Parathyroid adenoma (tissue), 2 donors: Measurements from ENCODE around the gene CATSPERE.

Source experiments
- H2AFZ ChIP-seq: fragments of 300-600 bp; sonication (generic); one replicate; pipeline ENCODE4 v1.7.0; 2017; ENCODE audit warnings: antibody characterized with exemption, mild to moderate bottlenecking
- H3K27ac ChIP-seq: fragments of 300-600 bp; sonication (generic); one replicate; pipeline ENCODE4 v1.7.0; 2017
- H3K27me3 ChIP-seq: fragments of 300-600 bp; sonication (generic); one replicate; pipeline ENCODE4 v1.7.0; 2017; ENCODE audit warnings: low read length; ENCODE audit not compliant: control insufficient read depth, insufficient read depth
- H3K36me3 ChIP-seq: fragments of 300-600 bp; sonication (generic); one replicate; pipeline ENCODE4 v1.7.0; 2017; ENCODE audit warnings: low read length; ENCODE audit not compliant: control insufficient read depth, insufficient read depth
- H3K4me1 ChIP-seq: fragments of 300-600 bp; sonication (generic); one replicate; pipeline ENCODE4 v1.7.0; 2017; ENCODE audit warnings: control low read depth
- H3K4me2 ChIP-seq: fragments of 300-600 bp; sonication (generic); one replicate; pipeline ENCODE4 v1.7.0; 2017; ENCODE audit warnings: low read length
- H3K4me3 ChIP-seq: fragments of 300-600 bp; sonication (generic); one replicate; pipeline ENCODE4 v1.7.0; 2017; ENCODE audit warnings: low read depth, low read length
- H3K79me2 ChIP-seq: fragments of 300-600 bp; sonication (generic); one replicate; pipeline ENCODE4 v1.7.0; 2017; ENCODE audit warnings: control low read depth
- H3K9ac ChIP-seq: fragments of 300-600 bp; sonication (generic); one replicate; pipeline ENCODE4 v1.7.0; 2017; ENCODE audit warnings: mild to moderate bottlenecking
- H3K9me3 ChIP-seq: fragments of 300-600 bp; sonication (generic); one replicate; pipeline ENCODE4 v1.7.0; 2017; ENCODE audit warnings: low read length; ENCODE audit not compliant: control insufficient read depth
- TF ChIP-seq, protein P1 (sequence below): fragments of 300-600 bp; sonication (generic); IDR thresholded peaks from one replicate; pipeline ENCODE4 v1.7.0; 2017; ENCODE audit warnings: antibody characterized with exemption, mild to moderate bottlenecking
- donor health status: primary hyperparathyroidism.

Gene CATSPERE

DNA sequence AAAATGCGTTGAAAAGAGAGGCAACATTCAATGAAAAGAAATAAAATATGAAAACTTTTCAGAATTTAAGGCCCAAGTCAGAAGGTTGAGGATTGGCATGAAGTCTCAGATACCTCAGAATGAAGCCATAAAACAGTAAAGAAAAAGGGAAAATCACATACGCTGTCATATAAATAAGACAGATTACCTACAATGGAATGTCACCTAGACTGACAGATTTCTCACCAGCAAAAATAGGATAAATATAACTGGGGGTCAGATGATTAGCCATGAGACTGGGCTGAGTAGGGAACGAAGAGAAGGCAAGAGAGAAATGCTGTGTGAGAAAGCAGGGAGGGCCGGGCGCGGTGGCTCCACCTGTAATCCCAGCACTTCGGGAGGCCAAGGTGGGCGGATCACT, 140.3 kb downstream of the CATSPERE start:
- Histone ChIP-seq H3K4me1 (no peaks in the 10 kb centered on the region), H3K27ac (no peak overlapping the region), H2AFZ (no peak overlapping the region), H3K9me3 (no peaks in the 10 kb centered on the region), H3K27me3 (no peaks in the 10 kb centered on the region), H3K4me3 (no peak overlapping the region), H3K79me2 (no peaks in the 10 kb centered on the region), H3K4me2 (no peak overlapping the region), H3K36me3 (no peaks in the 10 kb centered on the region), H3K9ac (no peak overlapping the region)
- TF ChIP-seq, protein P1, sequence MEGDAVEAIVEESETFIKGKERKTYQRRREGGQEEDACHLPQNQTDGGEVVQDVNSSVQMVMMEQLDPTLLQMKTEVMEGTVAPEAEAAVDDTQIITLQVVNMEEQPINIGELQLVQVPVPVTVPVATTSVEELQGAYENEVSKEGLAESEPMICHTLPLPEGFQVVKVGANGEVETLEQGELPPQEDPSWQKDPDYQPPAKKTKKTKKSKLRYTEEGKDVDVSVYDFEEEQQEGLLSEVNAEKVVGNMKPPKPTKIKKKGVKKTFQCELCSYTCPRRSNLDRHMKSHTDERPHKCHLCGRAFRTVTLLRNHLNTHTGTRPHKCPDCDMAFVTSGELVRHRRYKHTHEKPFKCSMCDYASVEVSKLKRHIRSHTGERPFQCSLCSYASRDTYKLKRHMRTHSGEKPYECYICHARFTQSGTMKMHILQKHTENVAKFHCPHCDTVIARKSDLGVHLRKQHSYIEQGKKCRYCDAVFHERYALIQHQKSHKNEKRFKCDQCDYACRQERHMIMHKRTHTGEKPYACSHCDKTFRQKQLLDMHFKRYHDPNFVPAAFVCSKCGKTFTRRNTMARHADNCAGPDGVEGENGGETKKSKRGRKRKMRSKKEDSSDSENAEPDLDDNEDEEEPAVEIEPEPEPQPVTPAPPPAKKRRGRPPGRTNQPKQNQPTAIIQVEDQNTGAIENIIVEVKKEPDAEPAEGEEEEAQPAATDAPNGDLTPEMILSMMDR = no peak

DNA sequence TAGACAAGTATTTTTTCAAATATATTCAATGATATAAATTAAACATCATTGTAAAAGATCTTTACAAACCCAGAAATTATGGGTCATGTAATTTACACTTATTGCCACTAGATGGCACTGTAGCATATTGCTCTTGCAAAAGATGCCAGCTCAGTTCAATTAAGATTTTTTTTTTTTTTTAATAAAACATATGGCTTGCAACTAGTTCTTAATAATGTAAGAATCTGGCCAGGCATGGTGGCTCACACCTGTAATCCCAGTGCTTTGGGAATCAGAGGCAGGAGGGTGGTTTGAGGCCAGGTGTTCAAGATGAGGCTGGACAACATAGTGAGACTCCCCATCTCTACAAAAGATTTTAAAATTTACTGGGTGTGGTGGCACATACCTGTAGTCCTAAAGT, 142.4 kb downstream of the CATSPERE start:
- Histone ChIP-seq H3K27ac (no peak overlapping the region), H3K4me1 (no peaks in the 10 kb centered on the region), H3K9me3 (no peaks in the 10 kb centered on the region), H3K9ac (no peak overlapping the region), H3K4me3 (no peak overlapping the region), H3K4me2 (no peak overlapping the region), H3K27me3 (no peaks in the 10 kb centered on the region), H2AFZ (no peak overlapping the region), H3K36me3 (no peaks in the 10 kb centered on the region), H3K79me2 (no peaks in the 10 kb centered on the region)
- TF ChIP-seq, protein P1 = peak; percentile 75

DNA sequence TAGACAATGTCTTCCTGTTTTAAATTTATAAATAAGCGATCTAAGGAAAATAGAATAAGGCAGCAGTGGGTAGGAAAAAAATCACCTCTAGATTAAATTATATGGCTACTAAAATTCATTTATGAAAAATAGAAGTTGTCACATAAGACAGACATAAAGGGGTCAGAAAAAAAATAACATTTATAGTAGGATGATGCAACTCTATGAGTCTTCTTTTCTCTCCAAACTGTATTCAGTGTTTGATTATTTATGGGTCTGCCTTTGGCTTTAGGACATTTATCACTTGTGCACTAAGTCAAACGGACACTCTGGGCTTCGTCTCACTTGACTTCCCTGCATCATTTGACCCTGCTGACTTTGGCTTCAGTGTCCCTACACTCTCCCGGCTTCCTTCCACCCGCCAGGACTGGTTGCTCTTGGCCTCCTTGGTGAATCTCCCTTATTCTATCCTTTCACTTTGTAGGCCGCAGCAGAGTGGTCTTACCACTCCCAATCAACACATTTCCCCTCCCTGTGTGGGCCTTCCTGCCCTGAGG, 144.8 kb downstream of the CATSPERE start:
- H3K4me3 ChIP-seq = no peak overlapping the region
- H3K9ac ChIP-seq = no peak overlapping the region
- no peaks in the 10 kb centered on the region for H3K36me3 ChIP-seq
- no peak overlapping the region for H2AFZ ChIP-seq
- TF ChIP-seq, protein P1 = no peak
- no peak overlapping the region for H3K4me2 ChIP-seq
- H3K27ac ChIP-seq = no peak overlapping the region
- no peaks in the 10 kb centered on the region for H3K27me3 ChIP-seq
- H3K79me2 ChIP-seq = no peaks in the 10 kb centered on the region
- H3K9me3 ChIP-seq = no peaks in the 10 kb centered on the region
- no peaks in the 10 kb centered on the region for H3K4me1 ChIP-seq

DNA sequence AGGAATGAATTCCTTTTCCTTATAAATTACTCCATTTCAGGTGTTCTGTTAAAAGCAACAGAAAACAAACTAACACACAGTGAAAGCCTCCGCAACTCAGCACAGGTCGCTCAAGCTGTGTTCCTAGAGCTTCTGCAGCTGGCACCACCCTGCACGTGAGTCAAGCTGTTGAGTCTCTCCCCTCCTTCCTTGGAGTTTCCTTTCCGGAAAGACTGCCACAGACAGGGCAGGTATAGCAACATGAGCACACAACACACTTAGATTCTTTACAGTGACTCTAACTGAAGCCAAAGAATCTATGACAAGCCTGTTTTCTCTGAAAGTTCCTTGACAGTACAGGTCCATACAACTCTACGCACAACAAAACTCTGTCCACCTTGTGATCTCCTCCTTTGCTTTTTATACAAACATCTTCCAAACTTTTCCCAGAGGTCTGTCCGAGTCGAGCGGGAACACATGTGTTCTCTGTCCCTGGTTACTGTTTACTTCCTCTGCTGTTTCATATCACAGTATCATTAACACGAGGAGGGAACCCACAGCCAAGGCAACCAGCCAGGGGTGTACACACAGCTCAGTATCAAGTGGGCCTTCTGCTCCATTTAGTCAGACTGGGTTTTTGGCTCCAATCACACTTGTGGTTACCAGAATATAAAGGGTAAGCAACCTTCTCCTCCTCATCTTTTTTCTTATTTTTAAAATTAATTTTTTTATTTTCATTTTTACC, 153.2 kb downstream of the CATSPERE start:
- Histone ChIP-seq H3K79me2 (no peaks in the 10 kb centered on the region), H3K4me2 (no peak overlapping the region), H3K36me3 (no peaks in the 10 kb centered on the region), H3K9me3 (no peaks in the 10 kb centered on the region), H3K27ac (no peak overlapping the region), H3K4me1 (no peaks in the 10 kb centered on the region), H3K4me3 (no peak overlapping the region), H3K27me3 (no peaks in the 10 kb centered on the region), H3K9ac (no peak overlapping the region), H2AFZ (no peak overlapping the region)
- TF ChIP-seq, protein P1 = no peak

DNA sequence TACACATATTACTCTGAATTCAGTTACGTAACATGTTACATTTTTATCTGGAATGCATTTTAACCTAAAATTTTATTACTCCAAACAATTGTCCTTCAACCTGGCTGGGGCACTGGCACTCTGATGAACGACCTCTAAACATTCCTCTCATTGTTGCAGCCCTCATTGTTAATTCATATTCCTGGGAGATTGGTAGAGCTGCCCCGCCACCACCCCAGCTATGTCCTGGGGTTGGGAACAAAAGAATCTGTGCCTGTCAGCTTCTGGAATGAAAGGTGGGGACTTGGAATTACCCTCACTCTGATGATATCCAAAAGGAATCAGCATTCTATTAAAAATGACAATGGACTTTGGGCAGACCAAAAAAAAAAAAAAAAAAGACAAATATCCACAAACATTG, 153.8 kb downstream of the CATSPERE start:
- no peaks in the 10 kb centered on the region for H3K27me3 ChIP-seq
- no peak overlapping the region for H3K4me2 ChIP-seq
- no peaks in the 10 kb centered on the region for H3K36me3 ChIP-seq
- no peak overlapping the region for H3K4me3 ChIP-seq
- TF ChIP-seq, protein P1 = no peak
- H3K27ac ChIP-seq = no peak overlapping the region
- H3K9ac ChIP-seq = no peak overlapping the region
- no peaks in the 10 kb centered on the region for H3K79me2 ChIP-seq
- H3K4me1 ChIP-seq = no peaks in the 10 kb centered on the region
- H3K9me3 ChIP-seq = no peaks in the 10 kb centered on the region
- no peak overlapping the region for H2AFZ ChIP-seq
